ENCODE data around the gene RABGGTA. TPM values are rescaled to one million over a fixed set of nuclear protein-coding genes. Genes with fewer than 3 reads are reported as not detected.

Gene RABGGTA
- total RNA-seq, 1 donor from 2014 or later, result 25.9 TPM

DNA sequence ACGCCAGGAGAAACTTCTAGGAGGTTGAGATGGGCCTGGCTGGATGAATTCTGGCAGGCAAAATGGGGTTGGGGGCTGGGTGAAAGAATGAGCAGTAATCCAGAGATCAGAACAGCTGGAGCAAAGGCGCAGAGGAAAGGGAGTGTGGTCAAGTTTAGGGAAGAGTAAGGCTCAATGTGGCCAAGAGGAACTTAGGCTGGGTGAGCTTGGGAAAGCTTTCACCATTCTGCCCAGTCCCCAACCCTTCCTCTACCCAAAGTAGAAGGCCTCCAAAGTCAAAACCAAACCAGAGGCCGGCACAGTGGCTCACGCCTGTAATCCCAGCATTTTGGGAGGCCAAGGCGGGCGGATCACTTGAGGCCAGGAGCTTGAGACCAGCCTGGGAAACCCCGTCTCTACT lies 10.2 kb upstream of the RABGGTA start:
- Mint-ChIP-seq H3K27me3 (no peaks in the 10 kb centered on the region), H3K9me3 (ENCODE audit: low read depth) (no peaks in the 10 kb centered on the region), H3K27ac (no peak overlapping the region), H3K4me1 (ENCODE audit: low read depth) (no peaks in the 10 kb centered on the region), H3K4me3 (ENCODE audit: low read depth) (no peak overlapping the region), H3K36me3 (ENCODE audit: insufficient read depth) (no peaks in the 10 kb centered on the region)
- DNase-seq (ENCODE audit: low spot score, unreplicated experiment), result no peak
- no peak for TF ChIP-seq CTCF (IDR thresholded peaks at IDR 0.05; ENCODE audit: unreplicated experiment)

DNA sequence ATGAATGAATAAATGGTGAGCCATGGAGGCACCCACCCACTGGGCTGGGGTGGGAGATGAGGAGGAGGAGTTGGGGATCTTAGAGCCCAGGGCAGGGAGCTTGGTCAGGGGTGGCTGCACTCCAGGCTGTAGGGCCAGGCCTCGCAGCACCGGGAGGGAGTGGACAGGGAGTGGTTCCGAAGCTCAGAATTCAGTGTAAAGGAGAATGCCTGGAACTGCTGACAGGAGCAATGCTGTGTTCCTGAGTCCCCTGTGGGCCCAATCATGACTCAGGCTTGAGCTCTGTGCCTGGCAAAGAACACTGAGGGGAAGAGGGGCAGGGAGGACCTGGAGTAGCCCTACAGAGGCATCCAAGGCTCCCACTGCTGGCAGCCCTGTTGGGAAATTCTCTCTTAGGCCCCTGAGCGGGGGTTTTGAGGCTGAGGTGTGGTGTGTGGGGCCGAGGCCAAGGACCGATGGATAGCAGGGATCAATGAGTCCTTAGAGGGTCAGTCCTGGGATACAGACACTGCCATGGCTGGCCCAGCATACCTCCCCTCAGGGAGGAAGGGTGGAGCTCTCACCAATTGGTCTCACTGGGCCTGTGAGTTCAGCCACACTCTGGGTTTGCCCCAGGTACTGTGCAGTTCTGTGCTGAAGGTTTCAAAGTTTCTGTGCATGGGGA lies 9.5 kb upstream of the RABGGTA start:
- no peak overlapping the region for H3K4me3 Mint-ChIP-seq (ENCODE audit: low read depth)
- H3K36me3 Mint-ChIP-seq (ENCODE audit: insufficient read depth), result no peaks in the 10 kb centered on the region
- H3K27ac Mint-ChIP-seq, result no peak overlapping the region
- H3K4me1 Mint-ChIP-seq (ENCODE audit: low read depth), result no peaks in the 10 kb centered on the region
- H3K9me3 Mint-ChIP-seq (ENCODE audit: low read depth), result no peaks in the 10 kb centered on the region
- H3K27me3 Mint-ChIP-seq, result no peaks in the 10 kb centered on the region
- TF ChIP-seq CTCF (IDR thresholded peaks at IDR 0.05; ENCODE audit: unreplicated experiment), result no peak
- no peak for DNase-seq (ENCODE audit: low spot score, unreplicated experiment)

- Mint-ChIP-seq H3K4me1 (ENCODE audit: low read depth) (no peaks in the 10 kb centered on the region), H3K9me3 (ENCODE audit: low read depth) (no peaks in the 10 kb centered on the region), H3K27ac (no peak overlapping the region), H3K36me3 (ENCODE audit: insufficient read depth) (no peaks in the 10 kb centered on the region), H3K27me3 (no peaks in the 10 kb centered on the region), H3K4me3 (ENCODE audit: low read depth) (no peak overlapping the region)
- no peak for DNase-seq (ENCODE audit: low spot score, unreplicated experiment)
- no peak for TF ChIP-seq CTCF (IDR thresholded peaks at IDR 0.05; ENCODE audit: unreplicated experiment)
Measured at GRCh38 chr14:24279301-24280186, 8.1 kb upstream of the RABGGTA start.

- TF ChIP-seq CTCF (IDR thresholded peaks at IDR 0.05; ENCODE audit: unreplicated experiment), result no peak
- Mint-ChIP-seq H3K36me3 (ENCODE audit: insufficient read depth) (no peaks in the 10 kb centered on the region), H3K9me3 (ENCODE audit: low read depth) (no peaks in the 10 kb centered on the region), H3K27ac (no peak overlapping the region), H3K4me3 (ENCODE audit: low read depth) (no peak overlapping the region), H3K27me3 (no peaks in the 10 kb centered on the region), H3K4me1 (ENCODE audit: low read depth) (peaks cover under 1% of the 10 kb centered on the region)
- no peak for DNase-seq (ENCODE audit: low spot score, unreplicated experiment)
Measured at GRCh38 chr14:24278424-24278823, 7.0 kb upstream of the RABGGTA start.

- H3K27me3 Mint-ChIP-seq, result no peaks in the 10 kb centered on the region
- no peaks in the 10 kb centered on the region for H3K9me3 Mint-ChIP-seq (ENCODE audit: low read depth)
- H3K4me3 Mint-ChIP-seq (ENCODE audit: low read depth), result no peak overlapping the region
- DNase-seq (ENCODE audit: low spot score, unreplicated experiment), result no peak
- peaks cover 2% of the 10 kb centered on the region for H3K4me1 Mint-ChIP-seq (ENCODE audit: low read depth)
- H3K27ac Mint-ChIP-seq, result no peak overlapping the region
- no peaks in the 10 kb centered on the region for H3K36me3 Mint-ChIP-seq (ENCODE audit: insufficient read depth)
- no peak for TF ChIP-seq CTCF (IDR thresholded peaks at IDR 0.05; ENCODE audit: unreplicated experiment)
Measured at GRCh38 chr14:24277606-24278321, 6.4 kb upstream of the RABGGTA start.

All from progenitor cell of endocrine pancreas (in vitro differentiated cells).